Stimulated activated CD8-positive, alpha-beta memory T cell treated with anti-CD3 and anti-CD28 coated beads, Interleukin-12 subunit alpha, Interleukin-12 subunit beta, amount 100 ng/mL, for 24 hours (primary cell): Measurements from ENCODE around the gene MYDGF.
"Not testable (repeated sequence)": the region's sequence is repeated elsewhere in the genome, so short reads cannot be mapped to it uniquely, and the experiment has no call there.

Experiments
- DNase-seq: peaks from one replicate; pipeline ENCODE4 v3.0.0-alpha.2; 2020; ENCODE audit errors: extremely low read depth

MYDGF gene

GRCh38 chr19:4700693-4700970, 30.5 kb upstream of the MYDGF start:
- no peak for DNase-seq

DNA sequence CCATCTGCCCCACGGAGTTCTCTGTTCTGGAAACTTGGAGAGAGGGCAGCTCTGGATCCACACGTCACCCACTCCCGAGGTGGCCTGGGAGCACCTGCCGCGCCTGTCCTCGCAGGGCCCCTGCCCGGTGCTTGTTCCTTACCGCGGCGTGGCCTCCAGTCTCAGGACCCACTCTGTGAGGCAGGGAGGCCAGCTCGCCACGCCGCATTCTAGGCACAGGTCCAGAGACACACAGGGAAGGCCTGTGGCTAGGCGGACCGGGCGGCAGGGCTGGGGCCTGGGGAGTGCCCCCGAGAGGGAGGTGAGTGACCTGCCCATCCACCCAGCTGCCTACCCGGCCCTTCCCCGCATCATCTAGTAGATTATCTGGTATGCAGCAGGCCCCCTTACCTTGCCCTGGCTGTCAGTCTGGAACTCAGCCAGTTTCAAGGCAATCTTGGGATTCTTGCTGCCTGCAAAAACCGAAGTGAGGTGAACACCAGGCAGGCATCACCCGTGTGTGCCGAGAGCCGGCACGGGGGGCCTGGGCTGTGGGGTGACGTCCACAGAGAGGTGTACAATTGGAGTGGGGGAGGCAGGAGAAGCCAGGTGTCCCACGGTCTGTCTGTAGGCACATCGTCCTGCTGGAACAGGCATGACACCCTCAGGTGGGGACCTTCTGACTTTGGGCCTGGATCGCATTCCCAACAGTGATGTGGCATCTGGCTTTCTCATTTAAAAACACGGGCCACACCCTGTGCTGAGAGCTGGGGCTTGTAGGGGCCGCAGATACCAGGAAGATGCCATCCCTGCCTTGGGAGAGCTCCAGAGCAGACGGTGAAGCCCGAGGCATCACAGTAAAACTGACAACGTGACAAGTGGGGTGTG, 29.9 kb upstream of the MYDGF start:
- DNase-seq, result no peak

GRCh38 chr19:4697304-4697703, 27.2 kb upstream of the MYDGF start:
- DNase-seq, result no peak

DNA sequence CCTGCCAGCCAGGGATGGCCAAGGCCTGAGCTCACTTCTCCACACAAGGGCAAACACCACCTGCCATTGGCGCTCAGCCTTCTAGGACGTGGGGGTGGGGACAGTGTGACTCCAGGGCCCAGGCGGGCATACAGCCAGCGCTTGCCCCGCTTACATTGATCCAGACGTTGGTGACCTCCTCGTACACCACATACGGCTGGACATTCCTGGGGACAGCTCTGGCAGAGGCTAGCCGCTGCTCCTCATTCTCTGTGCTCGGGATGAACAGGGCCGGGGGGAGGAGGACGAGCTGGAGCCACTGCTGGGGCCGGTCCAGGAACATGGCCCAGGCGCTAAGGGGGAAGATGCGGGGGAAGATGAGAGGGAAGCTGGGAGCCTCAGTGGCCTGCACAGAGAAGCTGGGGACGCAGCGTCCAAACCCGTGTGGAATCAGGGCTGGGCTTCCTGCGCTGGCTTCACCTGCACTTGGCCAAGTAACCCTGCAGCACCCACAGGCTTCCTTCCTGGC, 25.1 kb upstream of the MYDGF start:
- DNase-seq, result no peak

DNA sequence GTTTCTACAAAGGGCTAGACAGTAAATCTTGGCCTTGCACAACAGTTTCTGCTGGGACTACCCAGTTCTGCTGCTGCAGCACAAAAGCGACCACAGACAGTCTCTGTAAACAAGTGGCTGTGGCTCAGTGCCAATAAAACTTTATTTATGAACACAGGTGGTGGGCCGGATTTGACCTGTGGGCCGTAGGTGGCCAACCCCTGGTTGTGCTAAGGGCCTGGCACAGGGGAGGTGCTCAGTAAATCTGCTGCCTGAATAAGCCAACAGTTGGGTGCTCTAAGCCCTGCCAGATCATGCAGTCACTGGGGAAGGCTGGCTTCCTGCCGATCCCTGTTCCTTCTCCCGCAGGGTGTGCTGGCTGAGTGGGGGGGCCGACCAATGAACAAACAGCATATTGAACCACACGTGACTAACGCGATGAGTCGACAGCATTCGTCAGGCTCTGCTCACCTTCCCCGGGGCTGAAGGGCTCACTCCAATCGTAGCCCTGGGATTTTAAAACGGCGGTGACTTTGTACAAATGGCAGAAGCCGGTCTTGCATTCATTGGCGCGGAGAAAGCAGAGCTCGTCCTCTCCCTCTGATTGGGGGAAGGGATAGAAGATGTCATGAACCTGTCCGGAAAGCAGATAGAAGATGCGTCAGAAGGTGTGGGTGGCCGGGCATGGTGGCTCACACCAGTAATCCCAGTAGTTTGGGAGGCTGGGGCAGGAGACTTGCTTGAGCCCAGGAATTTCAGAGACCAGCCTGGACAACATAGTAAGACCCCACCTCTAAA, 24.3 kb upstream of the MYDGF start:
- no peak for DNase-seq

GRCh38 chr19:4693471-4694121, 23.5 kb upstream of the MYDGF start:
- DNase-seq, result no peak

GRCh38 chr19:4693078-4693350, 22.9 kb upstream of the MYDGF start:
- no peak for DNase-seq

GRCh38 chr19:4692251-4693077, 22.3 kb upstream of the MYDGF start:
- DNase-seq, result no peak

- no peak for DNase-seq
These were observed 21.2 kb upstream of the MYDGF start for GRCh38 chr19:4691373-4691772.

DNA sequence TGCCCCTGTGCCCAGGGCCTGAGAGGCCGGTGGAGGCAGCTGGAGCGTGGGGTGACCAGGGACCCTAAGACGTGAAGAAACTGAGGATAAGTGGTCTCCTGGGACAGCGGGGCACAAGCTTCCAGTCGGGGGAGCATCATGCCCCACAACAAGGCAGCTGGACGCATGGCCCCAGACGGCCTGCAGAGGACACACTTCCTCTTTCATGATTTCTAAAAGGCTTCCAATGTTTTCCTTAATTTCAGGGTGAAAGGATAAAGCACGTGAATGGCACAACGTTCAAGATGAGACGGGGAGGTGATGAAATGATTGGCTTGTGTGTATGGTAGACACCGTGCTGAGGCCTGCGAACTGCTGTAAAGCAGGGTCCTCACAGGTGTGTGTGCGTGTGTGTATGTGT, 20.2 kb upstream of the MYDGF start:
- no peak for DNase-seq

DNA sequence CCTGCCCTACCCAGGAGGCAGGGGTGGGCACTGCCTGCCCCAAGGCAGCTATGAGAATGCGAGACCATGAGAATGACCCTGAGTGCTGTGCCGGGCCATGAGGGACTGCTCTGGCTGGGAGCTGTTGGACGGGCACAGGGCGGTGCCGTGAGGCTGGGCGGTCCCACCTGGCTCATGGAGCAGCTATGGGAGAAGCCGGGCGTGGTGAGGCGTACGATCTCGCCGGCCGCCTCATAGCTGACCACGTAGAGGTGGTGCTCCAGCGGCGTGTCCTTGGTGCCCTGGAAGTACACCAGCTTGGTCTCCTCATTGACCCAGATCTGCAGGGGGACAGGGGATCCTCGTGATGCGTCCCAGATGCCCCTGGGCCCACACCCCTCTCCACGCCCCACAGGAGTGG, 19.3 kb upstream of the MYDGF start:
- no peak for DNase-seq

GRCh38 chr19:4688587-4688986, 18.4 kb upstream of the MYDGF start:
- no peak for DNase-seq

DNA sequence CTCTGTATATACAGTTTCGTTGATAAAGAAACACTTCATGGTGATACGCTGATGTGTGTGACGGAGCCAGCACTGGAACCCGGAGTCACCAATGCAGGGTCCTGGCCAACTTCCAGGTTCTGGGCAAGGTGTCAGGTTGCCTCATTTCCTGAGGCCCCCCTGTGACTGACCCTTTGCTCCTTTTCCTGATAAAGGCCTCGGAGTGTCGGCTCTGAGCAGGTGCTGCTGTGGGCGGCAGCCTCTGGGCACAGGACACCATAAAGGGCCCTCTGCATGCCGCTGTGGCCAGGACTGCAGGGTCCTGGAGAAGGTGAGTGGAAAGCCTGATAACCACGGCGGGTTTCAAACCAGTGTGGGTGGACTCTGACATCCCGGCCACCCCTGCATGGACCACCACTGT, 17.3 kb upstream of the MYDGF start:
- DNase-seq, result no peak

GRCh38 chr19:4686700-4687099, 16.6 kb upstream of the MYDGF start:
- no peak for DNase-seq

GRCh38 chr19:4684312-4685095, 14.4 kb upstream of the MYDGF start:
- no peak for DNase-seq

DNA sequence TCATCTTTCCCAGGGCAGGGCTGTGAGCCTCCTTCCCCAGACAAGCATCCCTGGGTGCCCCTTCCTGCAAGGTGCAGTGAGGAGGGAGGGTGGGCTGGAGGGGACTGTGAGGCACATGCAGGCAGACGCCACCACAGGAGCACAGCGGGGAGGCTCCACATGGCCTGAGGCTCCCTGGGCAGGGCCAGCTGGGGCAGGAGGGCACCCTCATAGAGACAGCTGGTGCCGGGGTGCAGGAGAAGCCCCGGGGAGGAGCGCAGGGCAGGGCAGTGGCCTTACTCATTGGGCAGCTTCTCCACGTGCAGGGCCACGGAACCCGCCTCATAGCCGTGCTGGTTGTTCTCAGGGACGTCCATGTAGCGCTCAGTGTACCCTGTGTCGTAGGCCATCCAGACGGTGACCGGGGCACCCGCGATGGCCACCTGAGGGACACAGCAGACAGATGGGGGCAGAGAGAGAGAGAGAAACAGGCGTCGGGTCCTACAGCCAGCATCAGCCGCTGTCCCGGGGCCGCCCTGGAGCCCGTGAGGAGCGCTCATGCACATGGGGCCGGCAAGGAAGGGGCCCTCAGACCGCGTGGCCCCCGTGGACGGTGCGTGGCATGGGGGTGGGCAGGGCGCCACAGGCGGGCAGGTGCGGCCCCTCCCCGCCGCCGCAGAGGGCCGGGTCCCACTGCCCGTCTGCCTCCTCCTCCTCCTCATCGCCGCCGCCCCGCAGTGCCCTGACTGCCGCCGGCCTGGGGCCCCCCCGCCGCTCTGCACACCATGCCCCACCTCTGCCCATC, 12.5 kb upstream of the MYDGF start:
- no peak for DNase-seq

GRCh38 chr19:4680021-4680420, 9.9 kb upstream of the MYDGF start:
- not testable (repeated sequence) for DNase-seq

GRCh38 chr19:4678881-4679790, 9.0 kb upstream of the MYDGF start:
- DNase-seq, result no peak

GRCh38 chr19:4676955-4677731, 7.0 kb upstream of the MYDGF start:
- DNase-seq, result no peak
